NCI-H345 treated with DMSO at 0.1 percent for 48 hours (cell line): Measurements from ENCODE around the gene LMOD2.

Source experiments
- DNase-seq: peaks from one replicate; lab custom pipeline; 2025; ENCODE audit not compliant: unreplicated experiment; lab: John Stamatoyannopoulos, UW

LMOD2 gene

DNA sequence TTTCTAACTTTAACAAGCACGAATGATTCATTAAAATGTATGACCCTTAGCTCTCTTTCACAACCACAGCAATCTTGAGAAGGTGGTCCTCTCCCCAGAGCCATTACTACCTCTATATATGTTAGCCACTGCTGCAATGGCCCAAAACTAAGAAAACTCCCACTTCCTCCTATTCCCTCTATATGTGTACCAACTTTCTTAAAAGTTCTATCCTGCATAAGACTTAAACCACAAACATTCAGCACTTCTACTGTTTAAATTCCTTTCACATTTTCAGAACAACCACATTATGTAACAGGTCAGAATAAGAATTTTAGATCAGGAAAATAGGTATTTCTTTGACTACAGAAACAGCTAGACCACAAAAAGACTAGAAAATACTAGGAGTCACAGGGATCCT, 57.0 kb downstream of the LMOD2 start:
- DNase-seq: no peak
